ENCODE results near the gene CBLL1. TPM values are rescaled to one million over a fixed set of nuclear protein-coding genes. Genes with fewer than 3 reads are reported as not detected.

The CBLL1 gene
- total and polyA plus RNA-seq, 7 experiments from 2014 or later: 41.5 to 73.5 (median 52.7) TPM

DNA sequence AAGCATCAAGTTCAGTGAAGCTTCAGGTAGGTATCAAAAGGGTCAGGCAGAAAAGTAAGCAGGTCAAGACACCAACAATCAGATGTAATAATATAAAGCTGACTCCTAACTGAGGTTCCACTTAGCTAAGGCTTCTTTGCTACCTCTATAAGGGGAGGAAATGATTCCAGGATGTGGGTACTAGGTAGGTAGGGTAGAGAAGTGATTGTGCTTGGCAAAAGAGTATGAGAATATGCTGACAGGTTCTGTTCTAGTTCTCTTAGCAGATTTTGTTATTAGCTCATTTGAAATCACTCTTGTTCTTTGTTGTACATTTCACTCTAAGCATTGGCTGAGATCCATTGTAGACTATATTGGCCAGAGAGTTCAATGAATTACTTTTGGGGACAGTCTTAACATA lies 40.7 kb upstream of the CBLL1 start:
- H3K4me3 ChIP-seq (ENCODE audit: low read length): no peak overlapping the region
- no peaks in the 10 kb centered on the region for H3K9me3 ChIP-seq (ENCODE audit: control insufficient read depth in 2 of 3, low read length in 3 of 3)
- no peaks in the 10 kb centered on the region for H3K4me1 ChIP-seq (ENCODE audit: control insufficient read depth in 2 of 2, insufficient read depth in 2 of 2, low read length in 2 of 2)
- no peak for DNase-seq
- POLR2A ChIA-PET: interaction anchor here (0.6 kb wide), 1 partner anchor 63 kb away, joined by 3 read pairs; no protein-coding TSS in a partner anchor
- CTCF ChIA-PET: no interaction called here
- Mint-ChIP-seq H3K4me1 (peaks cover 0 to 9% (median 6%) of the 10 kb centered on the region in 7 donors), H3K9me3 (no peaks in the 10 kb centered on the region), H3K27me3 (peaks cover 0 to 9% (median 0%) of the 10 kb centered on the region in 5 donors), H3K4me3 (no peak overlapping the region), H3K36me3 (peaks cover 0 to 15% (median 0%) of the 10 kb centered on the region in 5 donors), H3K27ac (no peak overlapping the region)
- intact Hi-C loops (cut with micrococcal nuclease): no loop called here
- H3K27ac ChIP-seq (ENCODE audit: low read depth, low read length): no peak overlapping the region
- H3K36me3 ChIP-seq (ENCODE audit: control insufficient read depth in 2 of 3, insufficient read depth in 3 of 3, low read length in 3 of 3): no peaks in the 10 kb centered on the region
- no peak for ATAC-seq
- no peaks in the 10 kb centered on the region for H3K27me3 ChIP-seq (ENCODE audit: control insufficient read depth in 2 of 2, insufficient read depth in 2 of 2, low read length in 2 of 2)

DNA sequence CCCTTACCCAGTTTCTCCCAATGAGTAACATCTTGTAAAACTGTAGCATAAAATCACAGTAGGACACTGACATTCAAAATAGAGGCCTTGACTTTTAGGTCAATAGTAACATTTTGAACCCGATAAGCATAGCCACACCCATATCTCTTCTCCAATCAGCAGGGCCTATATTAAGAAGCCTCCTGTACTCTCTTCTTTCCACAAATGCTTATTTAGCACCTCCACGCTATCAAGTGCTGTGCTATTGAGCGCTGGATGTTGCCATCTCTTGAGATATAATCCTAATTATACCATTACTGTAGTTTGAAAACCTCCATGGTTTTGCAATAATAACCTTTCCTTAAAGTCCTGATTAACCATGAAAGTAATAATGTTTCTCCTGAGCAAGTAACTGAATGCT lies 40.1 kb upstream of the CBLL1 start:
- DNase-seq: no peak
- peaks cover 0 to 9% (median 0%) of the 10 kb centered on the region in 5 donors for H3K27me3 Mint-ChIP-seq
- H3K4me3 Mint-ChIP-seq: no peak overlapping the region
- ATAC-seq: no peak
- Histone ChIP-seq H3K9me3 (ENCODE audit: control insufficient read depth in 2 of 3, low read length in 3 of 3) (no peaks in the 10 kb centered on the region), H3K36me3 (ENCODE audit: control insufficient read depth in 2 of 3, insufficient read depth in 3 of 3, low read length in 3 of 3) (no peaks in the 10 kb centered on the region), H3K4me1 (ENCODE audit: control insufficient read depth in 2 of 2, insufficient read depth in 2 of 2, low read length in 2 of 2) (no peaks in the 10 kb centered on the region), H3K27ac (ENCODE audit: low read depth, low read length) (no peak overlapping the region), H3K27me3 (ENCODE audit: control insufficient read depth in 2 of 2, insufficient read depth in 2 of 2, low read length in 2 of 2) (no peaks in the 10 kb centered on the region), H3K4me3 (ENCODE audit: low read length) (no peak overlapping the region)
- ChIA-PET POLR2A (no interaction called here), CTCF (no interaction called here)
- no peaks in the 10 kb centered on the region for H3K9me3 Mint-ChIP-seq
- H3K36me3 Mint-ChIP-seq: peaks cover 0 to 18% (median 0%) of the 10 kb centered on the region in 5 donors
- no peak overlapping the region for H3K27ac Mint-ChIP-seq
- intact Hi-C loops (cut with micrococcal nuclease): no loop called here
- H3K4me1 Mint-ChIP-seq: peaks cover 0 to 9% (median 6%) of the 10 kb centered on the region in 7 donors

DNA sequence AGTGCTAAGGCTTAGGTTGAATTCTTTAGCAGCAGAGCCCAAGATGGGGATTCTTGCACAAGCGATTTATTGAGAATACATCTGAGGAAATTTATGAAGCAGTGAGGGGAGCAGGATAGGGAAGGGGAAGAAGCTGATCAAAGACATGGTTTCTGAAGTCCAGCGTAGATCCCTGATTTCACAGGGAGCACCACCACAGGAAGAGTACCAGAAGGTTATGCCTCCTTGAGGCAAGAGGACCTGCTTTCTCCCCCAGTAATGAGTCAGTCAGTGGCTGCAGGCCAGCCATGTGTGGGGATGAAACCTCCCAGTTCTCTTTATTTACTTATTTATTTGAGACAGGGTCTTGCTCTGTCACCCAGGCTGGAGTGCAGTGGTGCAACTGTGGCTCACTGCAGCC lies 35.0 kb upstream of the CBLL1 start:
- no peaks in the 10 kb centered on the region for H3K27me3 ChIP-seq (ENCODE audit: control insufficient read depth in 2 of 2, insufficient read depth in 2 of 2, low read length in 2 of 2)
- no peaks in the 10 kb centered on the region for H3K9me3 ChIP-seq (ENCODE audit: control insufficient read depth in 2 of 3, low read length in 3 of 3)
- ATAC-seq (no peak), DNase-seq (no peak)
- H3K36me3 Mint-ChIP-seq: peaks cover 0 to 25% (median 0%) of the 10 kb centered on the region in 5 donors
- no peaks in the 10 kb centered on the region for H3K36me3 ChIP-seq (ENCODE audit: control insufficient read depth in 2 of 3, insufficient read depth in 3 of 3, low read length in 3 of 3)
- H3K27me3 Mint-ChIP-seq: peaks cover 0 to 4% (median 0%) of the 10 kb centered on the region in 5 donors
- H3K27ac ChIP-seq (ENCODE audit: low read depth, low read length): no peak overlapping the region
- ChIA-PET POLR2A (no interaction called here), CTCF (no interaction called here)
- no peak overlapping the region for H3K27ac Mint-ChIP-seq
- H3K4me3 Mint-ChIP-seq: no peak overlapping the region
- no peaks in the 10 kb centered on the region for H3K4me1 Mint-ChIP-seq
- H3K9me3 Mint-ChIP-seq: no peaks in the 10 kb centered on the region
- intact Hi-C loops (cut with micrococcal nuclease): no loop called here
- H3K4me3 ChIP-seq (ENCODE audit: low read length): no peak overlapping the region
- H3K4me1 ChIP-seq (ENCODE audit: control insufficient read depth in 2 of 2, insufficient read depth in 2 of 2, low read length in 2 of 2): no peaks in the 10 kb centered on the region

DNA sequence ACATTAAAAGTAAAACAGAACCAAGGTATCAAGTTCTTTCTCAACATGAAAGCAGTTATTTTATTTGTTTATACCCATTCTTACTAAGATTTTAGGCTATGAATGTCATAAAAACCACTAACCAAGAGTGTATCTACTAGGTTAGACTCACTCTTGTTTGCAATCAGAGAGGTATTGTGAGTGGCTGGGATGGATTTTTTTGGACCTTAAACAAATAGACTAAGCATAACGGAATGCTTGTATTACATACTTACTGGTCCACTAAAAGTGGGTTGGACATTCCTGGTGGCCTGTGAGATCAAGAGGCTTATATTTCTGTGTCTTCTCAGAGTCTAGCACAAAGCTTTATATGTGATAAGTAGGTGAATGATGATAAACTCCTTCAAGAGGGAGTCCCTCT lies 32.6 kb upstream of the CBLL1 start:
- no peak overlapping the region for H3K27ac ChIP-seq (ENCODE audit: low read depth, low read length)
- peaks cover 0 to 18% (median 0%) of the 10 kb centered on the region in 5 donors for H3K36me3 Mint-ChIP-seq
- H3K9me3 ChIP-seq (ENCODE audit: control insufficient read depth in 2 of 3, low read length in 3 of 3): no peaks in the 10 kb centered on the region
- ATAC-seq: no peak
- no peaks in the 10 kb centered on the region for H3K9me3 Mint-ChIP-seq
- POLR2A ChIA-PET: no interaction called here
- H3K27ac Mint-ChIP-seq: no peak overlapping the region
- H3K4me1 Mint-ChIP-seq: no peaks in the 10 kb centered on the region
- no peaks in the 10 kb centered on the region for H3K27me3 ChIP-seq (ENCODE audit: control insufficient read depth in 2 of 2, insufficient read depth in 2 of 2, low read length in 2 of 2)
- intact Hi-C loops (cut with micrococcal nuclease): no loop called here
- H3K36me3 ChIP-seq (ENCODE audit: control insufficient read depth in 2 of 3, insufficient read depth in 3 of 3, low read length in 3 of 3): no peaks in the 10 kb centered on the region
- H3K27me3 Mint-ChIP-seq: peaks cover 0 to 3% (median 0%) of the 10 kb centered on the region in 5 donors
- no peaks in the 10 kb centered on the region for H3K4me1 ChIP-seq (ENCODE audit: control insufficient read depth in 2 of 2, insufficient read depth in 2 of 2, low read length in 2 of 2)
- no peak for DNase-seq
- no peak overlapping the region for H3K4me3 ChIP-seq (ENCODE audit: low read length)
- H3K4me3 Mint-ChIP-seq: no peak overlapping the region
- CTCF ChIA-PET: interaction anchor here (0.5 kb wide), 1 partner anchor 1440 kb away, joined by 3 read pairs; no protein-coding TSS in a partner anchor

DNA sequence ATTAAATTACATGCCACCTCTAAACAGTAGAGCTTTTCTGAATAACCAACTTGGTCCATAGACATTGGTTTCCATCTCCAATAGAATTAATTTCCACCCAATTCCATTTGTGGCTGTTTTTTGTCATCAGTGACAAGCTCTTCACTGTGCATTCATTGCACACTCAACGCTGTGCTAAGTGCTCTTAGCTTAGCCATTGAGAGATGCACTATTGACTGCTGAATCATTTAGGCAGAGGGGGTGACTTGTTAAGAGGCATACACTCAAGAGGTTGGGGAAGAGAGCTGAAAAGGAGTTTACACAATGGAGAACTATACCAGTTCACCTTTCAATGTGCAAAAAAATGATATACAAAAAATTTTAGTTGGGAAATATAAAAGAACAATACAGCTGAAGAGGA lies 31.9 kb upstream of the CBLL1 start:
- DNase-seq (no peak), ATAC-seq (no peak)
- H3K4me3 ChIP-seq (ENCODE audit: low read length): no peak overlapping the region
- H3K9me3 Mint-ChIP-seq: no peaks in the 10 kb centered on the region
- H3K27me3 Mint-ChIP-seq: peaks cover 0 to 3% (median 0%) of the 10 kb centered on the region in 5 donors
- H3K9me3 ChIP-seq (ENCODE audit: control insufficient read depth in 2 of 3, low read length in 3 of 3): no peaks in the 10 kb centered on the region
- no peaks in the 10 kb centered on the region for H3K4me1 Mint-ChIP-seq
- no peaks in the 10 kb centered on the region for H3K4me1 ChIP-seq (ENCODE audit: control insufficient read depth in 2 of 2, insufficient read depth in 2 of 2, low read length in 2 of 2)
- peaks cover 0 to 18% (median 0%) of the 10 kb centered on the region in 5 donors for H3K36me3 Mint-ChIP-seq
- no peaks in the 10 kb centered on the region for H3K36me3 ChIP-seq (ENCODE audit: control insufficient read depth in 2 of 3, insufficient read depth in 3 of 3, low read length in 3 of 3)
- ChIA-PET CTCF (interaction anchor here (0.7 kb wide), 1 partner anchor 141 kb away, joined by 3 read pairs; no protein-coding TSS in a partner anchor), POLR2A (no interaction called here)
- no peaks in the 10 kb centered on the region for H3K27me3 ChIP-seq (ENCODE audit: control insufficient read depth in 2 of 2, insufficient read depth in 2 of 2, low read length in 2 of 2)
- no peak overlapping the region for H3K4me3 Mint-ChIP-seq
- intact Hi-C loops (cut with micrococcal nuclease): no loop called here
- H3K27ac Mint-ChIP-seq: no peak overlapping the region
- no peak overlapping the region for H3K27ac ChIP-seq (ENCODE audit: low read depth, low read length)

DNA sequence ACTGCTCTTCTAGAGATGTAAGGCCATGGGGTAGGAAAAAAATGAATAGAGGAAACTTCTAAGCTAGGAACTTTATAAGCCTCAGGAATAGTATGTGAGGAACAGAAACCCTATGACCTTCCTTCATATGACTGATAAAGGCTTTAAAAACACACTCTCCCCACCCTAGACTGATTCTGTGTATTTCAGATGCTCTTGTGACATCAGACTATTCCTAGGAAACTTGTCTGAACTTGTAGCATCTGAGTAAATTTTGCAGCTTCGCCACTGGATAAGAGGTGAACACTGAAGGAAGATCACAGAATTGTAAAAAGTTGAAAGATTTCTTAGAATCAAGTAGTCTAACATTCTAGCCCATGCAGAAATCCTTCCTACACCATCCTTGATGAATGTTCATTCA lies 31.0 kb upstream of the CBLL1 start:
- Histone ChIP-seq H3K27ac (ENCODE audit: low read depth, low read length) (no peak overlapping the region), H3K4me1 (ENCODE audit: control insufficient read depth in 2 of 2, insufficient read depth in 2 of 2, low read length in 2 of 2) (no peaks in the 10 kb centered on the region), H3K36me3 (ENCODE audit: control insufficient read depth in 2 of 3, insufficient read depth in 3 of 3, low read length in 3 of 3) (no peaks in the 10 kb centered on the region), H3K27me3 (ENCODE audit: control insufficient read depth in 2 of 2, insufficient read depth in 2 of 2, low read length in 2 of 2) (no peaks in the 10 kb centered on the region), H3K9me3 (ENCODE audit: control insufficient read depth in 2 of 3, low read length in 3 of 3) (no peaks in the 10 kb centered on the region), H3K4me3 (ENCODE audit: low read length) (no peak overlapping the region)
- no peaks in the 10 kb centered on the region for H3K9me3 Mint-ChIP-seq
- no peak overlapping the region for H3K4me3 Mint-ChIP-seq
- DNase-seq: no peak
- intact Hi-C loops (cut with micrococcal nuclease): no loop called here
- H3K4me1 Mint-ChIP-seq: no peaks in the 10 kb centered on the region
- CTCF ChIA-PET: no interaction called here
- peaks cover 0 to 18% (median 0%) of the 10 kb centered on the region in 5 donors for H3K36me3 Mint-ChIP-seq
- POLR2A ChIA-PET: no interaction called here
- ATAC-seq: no peak
- peaks cover 0 to 3% (median 0%) of the 10 kb centered on the region in 5 donors for H3K27me3 Mint-ChIP-seq
- no peak overlapping the region for H3K27ac Mint-ChIP-seq

DNA sequence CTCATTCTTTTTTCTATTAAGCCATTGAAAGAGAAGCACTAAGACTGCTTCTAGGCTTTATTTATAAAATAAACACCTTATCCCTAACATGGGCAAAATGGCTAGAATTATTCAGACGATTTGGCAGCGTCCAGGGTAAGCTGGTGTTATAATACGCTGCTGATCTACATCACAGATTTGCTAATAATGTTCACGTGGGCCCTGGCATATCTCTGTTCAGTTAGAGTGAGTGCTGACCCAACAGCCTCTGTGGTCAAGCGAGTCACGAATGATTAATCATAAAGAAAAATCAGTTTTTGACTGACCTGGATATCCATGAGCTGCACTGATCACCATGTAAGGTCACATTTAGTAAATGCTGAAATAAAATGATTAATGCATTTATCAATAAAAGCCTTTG lies 28.4 kb upstream of the CBLL1 start:
- Histone ChIP-seq H3K4me1 (ENCODE audit: control insufficient read depth in 2 of 2, insufficient read depth in 2 of 2, low read length in 2 of 2) (no peaks in the 10 kb centered on the region), H3K36me3 (ENCODE audit: control insufficient read depth in 2 of 3, insufficient read depth in 3 of 3, low read length in 3 of 3) (no peaks in the 10 kb centered on the region), H3K27ac (ENCODE audit: low read depth, low read length) (no peak overlapping the region), H3K27me3 (ENCODE audit: control insufficient read depth in 2 of 2, insufficient read depth in 2 of 2, low read length in 2 of 2) (no peaks in the 10 kb centered on the region), H3K9me3 (ENCODE audit: control insufficient read depth in 2 of 3, low read length in 3 of 3) (no peaks in the 10 kb centered on the region), H3K4me3 (ENCODE audit: low read length) (no peak overlapping the region)
- peaks cover 0 to 5% (median 3%) of the 10 kb centered on the region in 5 donors for H3K27me3 Mint-ChIP-seq
- intact Hi-C loops (cut with micrococcal nuclease): no loop called here
- H3K4me3 Mint-ChIP-seq: no peak overlapping the region
- ATAC-seq: no peak
- no peaks in the 10 kb centered on the region for H3K9me3 Mint-ChIP-seq
- CTCF ChIA-PET: interaction anchor here (0.6 kb wide), 1 partner anchor 196 kb away, joined by 3 read pairs; no protein-coding TSS in a partner anchor
- no peak for DNase-seq
- H3K4me1 Mint-ChIP-seq: no peaks in the 10 kb centered on the region
- POLR2A ChIA-PET: no interaction called here
- peaks cover 0 to 12% (median 0%) of the 10 kb centered on the region in 5 donors for H3K36me3 Mint-ChIP-seq
- no peak overlapping the region for H3K27ac Mint-ChIP-seq
